Stimulated activated CD8-positive, alpha-beta memory T cell treated with anti-CD3 and anti-CD28 coated beads, Interleukin-4, amount 100 ng/mL, for 24 hours (primary cell): Measurements from ENCODE around the gene CXCL16.

Source experiments
- DNase-seq: peaks from one replicate; pipeline ENCODE4 v3.0.0-alpha.2; 2020; ENCODE audit warnings: low read depth

The CXCL16 gene

DNA sequence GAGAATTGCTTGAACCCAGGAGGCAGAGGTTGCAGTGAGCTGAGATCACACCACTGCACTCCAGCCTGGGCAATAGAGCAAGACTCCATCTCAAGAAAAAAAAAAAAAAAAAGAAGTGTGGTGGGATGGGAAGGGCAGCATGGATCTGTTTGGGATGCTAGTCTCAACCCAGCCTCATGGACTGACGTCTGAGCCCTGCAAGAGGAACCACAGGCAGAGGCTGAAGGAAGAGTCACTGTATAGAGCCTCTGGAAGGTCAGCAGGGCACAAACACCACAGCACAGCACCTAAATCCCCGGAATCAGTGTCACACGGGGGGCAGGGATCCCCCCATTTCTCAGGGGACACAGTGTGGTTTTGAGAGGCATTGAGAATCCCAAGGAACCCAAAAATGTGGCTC lies 10.9 kb upstream of the CXCL16 start:
- no peak for DNase-seq

GRCh38 chr17:4748686-4749085 lies 9.0 kb upstream of the CXCL16 start:
- DNase-seq: no peak

DNA sequence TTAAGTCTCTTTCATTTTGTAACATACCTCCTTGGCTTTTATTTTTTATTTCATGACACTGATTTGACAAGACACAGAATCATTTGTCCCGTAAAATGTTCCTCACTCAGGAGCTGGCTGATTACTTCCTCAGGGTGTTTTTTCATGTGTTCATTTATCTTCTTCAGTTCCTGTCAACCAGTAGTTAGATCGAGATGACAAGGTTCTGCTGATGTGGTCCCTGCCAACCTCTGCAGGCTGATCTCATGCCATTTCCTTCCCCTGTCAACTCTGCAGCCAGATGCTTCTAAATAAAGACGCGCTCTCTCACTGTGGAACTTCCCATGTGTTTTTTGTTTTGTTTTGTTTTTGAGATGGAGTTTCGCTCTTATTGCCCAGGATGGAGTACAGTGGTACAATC lies 8.1 kb upstream of the CXCL16 start:
- no peak for DNase-seq

DNA sequence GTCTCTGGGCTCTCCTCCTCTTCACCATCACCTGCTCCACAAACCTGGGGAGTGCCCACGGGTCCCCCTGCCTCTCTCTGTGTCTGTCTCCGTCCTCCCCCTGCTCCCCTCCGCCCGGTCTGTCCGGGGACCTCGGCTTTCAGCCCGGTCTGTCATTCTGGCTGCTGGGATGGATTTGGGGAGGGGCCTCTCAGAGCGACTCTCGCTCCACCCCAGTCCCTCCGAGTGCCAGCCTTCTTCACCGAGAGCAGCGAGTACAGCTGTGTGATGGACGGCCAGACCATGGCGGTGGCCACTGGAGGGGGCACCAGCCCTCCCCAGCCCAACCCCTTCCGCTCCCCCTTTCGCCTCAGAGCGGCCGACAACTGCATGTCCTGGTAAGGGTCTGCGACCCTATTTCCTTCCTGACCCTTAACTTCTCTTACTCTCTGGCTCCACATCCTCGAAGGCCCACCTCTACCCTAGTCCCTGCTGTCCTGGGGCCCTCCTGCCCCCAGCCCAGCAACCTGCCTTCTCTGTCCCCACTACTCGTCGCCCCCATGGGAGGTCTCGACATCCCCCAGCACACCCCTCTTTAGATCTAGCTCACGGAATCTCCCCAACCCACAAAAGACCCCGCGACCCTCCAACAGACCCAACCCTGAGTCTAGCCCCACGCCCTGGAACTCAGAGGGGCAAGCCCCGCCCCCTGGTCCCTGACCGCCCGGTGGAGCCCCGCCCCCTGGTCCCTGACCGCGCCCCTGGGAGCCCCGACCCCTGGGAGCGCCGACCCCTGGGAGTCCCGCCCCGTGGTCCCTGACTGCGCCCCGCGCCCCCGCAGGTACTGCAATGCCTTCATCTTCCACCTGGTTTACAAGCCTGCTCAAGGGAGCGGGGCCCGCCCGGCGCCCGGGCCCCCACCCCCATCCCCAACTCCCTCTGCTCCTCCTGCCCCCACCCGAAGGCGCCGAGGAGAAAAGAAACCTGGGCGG lies 5.6 kb upstream of the CXCL16 start:
- no peak for DNase-seq

- DNase-seq: no peak
Observed at GRCh38 chr17:4743898-4744297, 4.2 kb upstream of the CXCL16 start.

- DNase-seq: no peak
Observed at GRCh38 chr17:4743216-4743615, 3.5 kb upstream of the CXCL16 start.

DNA sequence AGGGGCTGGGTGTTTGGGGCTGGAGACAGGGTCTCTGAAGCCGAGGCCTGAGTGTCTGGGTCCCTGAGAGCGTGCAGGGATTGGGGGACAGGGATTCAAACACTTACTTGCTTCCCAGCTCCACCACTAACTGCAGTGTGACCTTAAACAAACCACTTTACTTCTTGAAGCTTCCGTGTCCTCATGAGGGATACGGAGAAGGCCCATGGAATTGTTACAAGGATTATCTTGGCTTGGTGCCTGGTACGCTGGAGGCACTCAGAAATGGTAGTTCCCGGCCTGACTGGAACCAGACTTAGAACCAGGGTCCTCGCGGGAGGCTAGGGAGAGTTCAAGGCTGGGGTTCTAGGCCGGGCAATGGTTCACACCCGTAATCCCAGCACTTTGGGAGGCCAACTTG lies 2.9 kb upstream of the CXCL16 start:
- no peak for DNase-seq

GRCh38 chr17:4742133-4742532 lies 2.4 kb upstream of the CXCL16 start:
- no peak for DNase-seq

DNA sequence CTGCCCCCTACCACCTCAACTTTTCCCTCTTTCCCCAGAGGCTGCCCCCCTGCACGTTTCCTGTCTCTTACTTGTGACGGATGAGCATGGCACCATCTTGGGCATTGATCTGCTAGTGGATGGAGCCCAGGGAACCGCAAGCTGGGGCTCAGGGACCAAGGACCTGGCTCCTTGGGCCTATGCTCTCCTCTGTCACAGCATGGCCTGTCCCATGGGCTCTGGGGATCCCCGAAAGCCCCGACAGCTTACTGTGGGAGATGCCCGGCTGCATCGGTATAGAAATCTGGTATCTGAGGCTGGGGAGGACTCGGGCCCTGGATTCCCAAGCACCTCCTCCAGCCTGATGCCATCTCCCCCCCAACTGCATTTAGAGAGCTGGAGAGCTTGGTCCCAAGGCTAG lies 1.8 kb upstream of the CXCL16 start:
- no peak for DNase-seq

DNA sequence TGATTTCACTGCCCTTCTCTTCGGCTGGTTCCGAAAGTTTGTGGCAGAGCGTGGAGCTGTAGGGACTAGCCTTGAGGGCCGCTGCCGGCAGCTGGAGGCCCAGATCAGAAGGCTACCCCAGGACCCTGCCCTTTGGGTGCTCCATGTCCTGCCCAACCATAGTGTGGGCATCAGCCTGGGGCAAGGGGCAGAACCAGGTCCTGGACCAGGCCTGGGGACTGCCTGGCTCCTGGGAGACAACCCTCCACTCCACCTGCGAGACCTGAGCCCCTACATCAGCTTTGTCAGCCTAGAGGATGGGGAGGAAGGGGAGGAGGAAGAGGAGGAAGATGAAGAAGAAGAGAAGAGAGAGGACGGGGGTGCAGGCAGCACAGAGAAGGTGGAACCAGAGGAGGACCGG lies 856 bp upstream of the CXCL16 start:
- no peak for DNase-seq

DNA sequence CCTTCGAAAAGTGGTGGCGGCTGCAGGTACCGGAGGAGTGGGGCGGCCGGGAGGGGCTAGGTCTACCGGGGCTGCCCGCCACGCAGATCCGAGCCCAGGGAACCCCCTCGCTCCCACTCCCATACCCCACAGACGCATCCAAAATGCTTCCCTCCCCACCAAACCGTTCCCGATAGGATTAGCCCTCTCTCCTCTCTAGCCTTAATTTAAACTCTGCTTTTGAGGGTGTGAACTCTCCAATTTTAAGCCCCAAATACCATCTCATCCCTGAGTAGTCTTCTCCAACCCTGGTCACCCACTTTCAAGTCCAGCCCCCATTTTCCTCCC lies 260 bp upstream of the CXCL16 start:
- DNase-seq: no peak

DNA sequence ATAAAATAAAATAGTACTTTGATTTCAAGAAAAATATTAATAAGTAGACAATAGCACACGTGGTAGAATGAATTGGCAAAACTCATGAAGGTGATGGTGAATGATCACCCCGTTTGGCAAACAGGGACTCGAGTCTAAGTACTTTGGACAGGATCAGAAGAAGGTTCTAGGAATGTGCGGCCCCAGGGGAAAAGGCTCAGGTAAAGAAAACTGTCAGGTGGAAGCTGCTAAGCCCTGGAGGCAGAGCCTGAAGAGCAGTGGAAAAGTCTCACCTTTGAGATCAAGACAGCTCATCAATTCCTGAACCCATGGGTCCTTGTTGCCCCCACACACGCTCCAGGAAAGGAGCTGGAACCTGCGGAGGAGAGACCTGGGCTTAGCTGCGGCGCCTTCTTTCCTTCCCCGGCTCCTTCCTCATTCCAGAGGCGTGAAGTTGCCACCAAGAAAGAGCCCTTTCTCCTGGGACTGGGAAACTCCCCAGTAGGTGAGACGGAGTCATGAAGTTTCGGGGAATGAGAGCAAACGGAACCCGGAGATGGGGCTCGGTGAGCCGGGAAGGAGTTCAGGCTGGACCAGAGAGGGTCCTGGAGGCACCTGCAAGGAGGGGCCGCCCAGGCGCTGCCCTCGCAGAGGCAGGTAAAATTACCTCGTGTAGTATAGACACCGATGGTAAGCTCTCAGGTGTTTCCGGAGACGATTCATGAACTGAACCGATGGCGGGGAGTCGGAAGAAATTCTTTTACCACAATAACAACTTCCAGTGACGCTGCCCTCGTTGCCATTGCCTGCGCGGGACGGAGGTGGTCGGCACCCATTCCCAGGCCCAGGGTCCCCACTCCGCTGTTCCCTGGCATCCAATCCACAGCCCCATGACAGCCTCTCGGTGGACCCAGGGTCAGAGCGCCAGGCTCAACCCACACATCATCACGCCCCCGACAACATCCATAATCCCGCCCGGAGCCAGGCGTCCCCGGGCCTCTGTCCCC lies 1.3 kb downstream of the CXCL16 start:
- DNase-seq: no peak

DNA sequence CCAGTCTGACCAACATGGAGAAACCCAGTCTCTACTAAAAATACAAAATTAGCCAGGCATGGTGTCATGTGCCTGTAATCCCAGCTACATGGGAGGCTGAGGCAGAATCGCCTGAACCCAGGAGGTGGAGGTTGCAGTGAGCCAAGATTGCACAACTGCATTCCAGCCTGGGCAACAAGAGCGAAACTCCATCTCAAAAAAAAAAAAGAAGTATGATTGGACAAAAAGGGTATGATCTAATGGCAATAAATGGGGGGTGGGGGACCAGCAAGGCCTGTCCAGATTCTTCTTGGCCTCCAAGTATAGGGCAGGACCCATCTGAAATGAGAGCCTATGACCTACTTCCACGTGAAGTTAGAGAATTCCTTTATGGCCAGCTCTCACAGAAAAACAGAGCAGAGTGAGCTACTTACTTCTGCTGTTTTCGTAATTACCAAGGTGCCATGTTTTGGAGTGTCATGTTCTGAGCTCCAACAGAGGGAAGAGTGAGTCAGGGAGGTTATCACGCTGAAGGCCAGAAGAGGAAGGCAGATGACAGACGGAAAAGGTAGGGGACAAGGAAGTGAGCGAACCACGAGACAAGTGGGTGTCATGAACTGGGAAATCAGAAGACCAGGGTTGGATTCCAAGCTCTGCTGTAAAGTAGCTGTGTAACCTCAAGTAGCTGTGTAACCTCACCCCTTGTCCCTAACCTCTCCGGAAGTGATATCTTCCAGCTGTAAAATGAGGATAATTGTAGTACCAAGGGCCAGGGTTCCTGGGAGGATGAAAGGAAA lies 3.7 kb downstream of the CXCL16 start:
- no peak for DNase-seq

DNA sequence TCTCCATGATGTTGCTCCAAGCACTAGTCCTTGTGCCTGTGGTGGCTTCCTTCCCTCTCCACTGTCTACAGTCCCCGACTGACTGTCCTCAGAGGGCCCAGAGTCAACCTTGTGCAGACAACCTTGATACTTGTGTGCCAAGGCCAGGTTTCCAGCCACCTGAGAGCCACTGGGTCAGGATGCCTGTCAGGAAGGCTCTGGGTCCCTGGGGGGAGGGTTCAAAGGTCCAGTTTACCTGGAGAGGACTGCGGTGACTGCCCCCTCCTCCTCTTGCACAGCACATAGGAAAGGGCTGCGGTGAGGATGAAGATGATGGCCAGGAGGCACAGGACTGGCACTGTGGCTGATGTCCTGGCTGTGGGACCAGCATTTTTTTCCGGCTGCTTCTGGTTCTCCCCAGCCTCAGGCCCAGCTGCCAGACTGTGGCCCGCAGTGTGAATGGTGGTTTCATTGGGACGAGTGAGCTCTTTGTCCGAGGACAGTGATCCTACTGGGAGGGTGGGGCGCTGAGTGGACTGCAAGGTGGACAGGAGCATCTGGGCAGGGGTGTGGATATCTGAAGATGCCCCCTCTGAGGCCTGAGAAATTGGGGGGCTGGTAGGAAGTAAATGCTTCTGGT lies 4.8 kb downstream of the CXCL16 start:
- DNase-seq: no peak

DNA sequence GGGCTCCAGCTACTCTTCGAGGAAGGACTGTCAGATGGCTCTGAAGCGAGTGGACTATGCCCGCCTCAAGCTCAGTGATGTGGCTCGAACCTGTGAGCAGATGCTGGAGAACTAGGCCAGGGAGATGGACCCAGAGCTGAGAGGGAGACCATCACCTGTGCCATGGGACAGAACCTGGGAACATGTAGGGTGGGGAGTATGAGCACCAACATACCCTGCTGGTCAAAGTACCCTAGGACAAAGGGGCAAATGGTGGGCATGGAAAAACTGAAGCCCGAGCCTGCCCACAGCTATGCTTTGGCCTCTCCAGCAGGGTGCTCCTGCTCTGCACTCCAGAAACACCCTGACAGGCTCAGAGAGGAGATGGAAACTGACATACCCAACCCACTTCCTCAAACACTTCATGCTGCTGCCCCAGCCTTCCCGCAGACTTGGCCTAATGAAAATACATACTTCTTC lies 6.6 kb downstream of the CXCL16 start:
- DNase-seq: no peak

DNA sequence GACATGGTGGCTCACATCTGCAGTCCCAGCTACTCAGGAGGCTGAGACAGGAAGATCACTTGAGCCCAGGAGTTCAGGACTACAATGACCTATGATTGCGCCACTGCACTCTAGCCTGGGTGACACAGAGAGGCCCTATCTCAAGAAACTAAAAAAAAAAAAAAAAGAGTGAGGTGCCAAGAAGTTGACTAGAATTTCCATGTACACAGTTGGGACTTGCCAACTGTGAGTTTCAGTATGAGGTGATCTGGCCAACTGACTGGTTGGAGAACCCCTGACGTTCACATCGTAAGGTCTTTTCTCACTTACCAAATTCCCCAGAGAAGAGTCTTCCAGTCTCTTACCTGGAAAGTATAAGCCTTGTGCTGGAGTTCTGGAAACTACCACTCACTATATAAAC lies 11.6 kb downstream of the CXCL16 start:
- no peak for DNase-seq

DNA sequence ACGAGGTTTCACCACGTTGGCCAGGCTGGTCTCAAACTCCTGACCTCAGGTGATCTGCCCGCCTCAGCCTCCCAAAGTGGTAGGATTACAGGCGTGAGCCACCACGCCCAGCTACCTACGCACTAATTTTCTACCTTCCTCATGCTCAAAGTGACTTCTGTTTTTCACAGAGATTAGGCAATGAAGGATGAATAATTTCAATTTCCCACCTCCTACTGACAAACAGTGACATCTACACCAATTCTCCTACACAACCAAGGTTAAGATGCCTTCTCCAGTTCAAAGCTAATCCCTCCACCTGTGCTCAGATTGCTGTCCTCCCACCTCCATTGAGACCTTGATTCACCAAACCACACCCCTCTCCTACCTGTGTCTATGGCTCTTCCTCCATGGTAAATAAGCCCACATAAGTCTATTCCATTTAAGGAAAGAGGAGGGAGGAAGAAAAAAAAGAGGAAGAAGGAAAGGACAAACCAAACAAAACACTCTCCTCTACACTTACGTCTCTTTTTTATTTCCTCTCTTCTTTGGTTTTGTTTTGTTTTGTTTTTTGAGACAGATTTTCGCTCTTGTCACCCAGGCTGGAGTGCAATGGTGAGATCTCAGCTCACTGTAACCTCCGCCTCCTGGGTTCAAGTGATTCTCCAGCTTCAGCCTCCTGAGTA lies 13.9 kb downstream of the CXCL16 start:
- DNase-seq: no peak

DNA sequence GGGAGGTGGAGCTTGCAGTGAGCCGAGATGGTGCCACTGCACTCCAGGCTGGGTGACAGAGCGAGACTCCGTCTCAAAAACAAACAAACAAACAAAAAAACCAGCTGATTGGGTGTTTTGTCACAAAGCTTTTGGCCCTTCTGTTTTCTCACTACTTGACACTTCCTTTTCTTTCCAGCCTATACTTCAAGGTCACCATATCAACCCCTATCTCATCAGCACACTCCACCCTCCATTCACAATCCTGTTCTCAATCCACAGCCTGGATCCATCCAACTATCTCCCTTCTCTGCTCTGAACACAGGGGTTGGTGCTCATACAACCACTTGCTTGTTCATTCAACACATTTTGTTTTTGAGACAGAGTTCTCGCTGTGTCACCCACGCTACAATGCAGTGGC lies 15.1 kb downstream of the CXCL16 start:
- DNase-seq: no peak

DNA sequence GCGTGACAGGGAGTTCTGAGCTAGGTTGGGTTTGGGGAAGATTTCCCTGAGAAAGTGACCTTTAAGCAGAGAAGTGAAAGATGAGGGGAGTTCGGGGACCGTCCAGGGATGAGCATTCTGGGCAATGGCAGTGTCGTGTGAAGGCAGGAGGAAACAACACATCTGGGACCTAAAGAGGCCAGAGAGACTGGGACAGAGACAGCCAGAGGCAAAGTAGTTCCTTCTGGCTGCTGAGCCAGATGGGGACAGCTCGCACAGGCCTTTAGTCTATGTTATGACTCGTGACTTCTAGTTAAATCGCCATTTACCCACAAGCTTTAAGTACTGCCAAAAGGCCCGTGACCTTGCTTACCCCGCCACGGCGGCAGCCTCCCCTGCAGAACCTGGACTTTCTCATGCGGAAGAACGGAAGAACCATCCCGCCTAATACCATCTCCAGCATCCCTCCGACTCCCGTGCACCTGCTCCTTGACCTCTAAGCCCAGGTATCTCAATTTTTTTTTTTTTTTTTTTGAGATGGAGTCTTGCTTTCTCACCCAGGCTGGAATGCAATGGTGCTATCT lies 17.0 kb downstream of the CXCL16 start:
- DNase-seq: no peak

DNA sequence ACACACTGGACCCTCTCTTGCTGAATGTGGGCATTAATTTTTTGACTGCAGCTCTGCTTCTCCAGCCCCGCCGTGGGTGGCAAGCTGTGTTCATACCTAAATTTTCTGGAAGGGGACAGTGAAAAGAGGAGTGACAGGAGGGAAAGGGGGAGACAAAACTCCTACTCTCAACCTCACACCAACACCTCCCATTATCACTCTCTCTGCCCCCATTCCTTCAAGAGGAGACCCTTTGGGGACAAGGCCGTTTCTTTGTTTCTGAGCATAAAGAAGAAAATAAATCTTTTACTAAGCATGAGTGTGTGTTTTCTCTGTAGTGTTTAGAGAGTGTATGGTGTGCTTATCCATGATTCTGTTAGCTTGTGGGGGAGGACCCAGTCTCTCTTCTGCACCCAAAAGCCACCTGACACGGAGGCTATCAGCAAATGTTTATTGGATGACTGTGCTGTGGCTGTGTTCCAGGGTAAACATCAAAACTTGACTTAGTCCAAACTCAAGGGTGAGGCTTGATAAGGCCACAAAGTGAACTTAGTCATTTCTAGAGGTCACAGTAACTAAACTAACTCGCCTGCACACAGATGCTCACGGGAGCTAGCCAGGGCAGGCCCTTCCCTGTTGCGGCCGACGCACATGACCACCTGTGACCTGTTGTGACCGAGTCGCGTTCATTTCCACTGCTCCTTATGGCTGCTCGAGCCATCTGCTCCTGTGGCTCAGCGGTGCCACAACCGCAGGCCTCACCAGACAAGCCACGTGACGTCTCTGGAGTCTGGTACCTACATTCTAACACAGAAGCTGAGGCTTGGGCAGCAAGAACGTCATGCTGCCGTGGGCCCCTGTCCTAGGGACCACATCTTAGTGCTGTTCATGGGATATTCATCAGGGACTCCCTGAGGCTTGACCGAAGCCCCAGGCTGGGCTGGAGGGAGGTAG lies 18.3 kb downstream of the CXCL16 start:
- no peak for DNase-seq
